GM21515 (cell line): ENCODE measurements around the gene PPWD1.
A peak's percentile ranks its signal among the peaks of the same experiment; 100 is the strongest.
"Not testable (repeated sequence)": the region's sequence is repeated elsewhere in the genome, so short reads cannot be mapped to it uniquely, and the experiment has no call there.

Source experiments
- ATAC-seq: cut with Tn5 transposase; IDR thresholded peaks from one replicate; pipeline ENCODE4 v1.9.1; 2021; ENCODE audit not compliant: unreplicated experiment

The PPWD1 gene

GRCh38 chr5:65562731-65563701 is at the start of gene PPWD1, which contains the start of gene CENPK:
Gene PPWD1, plus strand, starts transcription at chr5:65563296. Its CDS starts 15 bp downstream, at chr5:65563311.
Gene CENPK, minus strand, starts transcription at chr5:65563168. Its CDS starts 8,261 bp downstream, at chr5:65554907.
- ATAC-seq, result peak; percentile 99

- ATAC-seq, result no peak
Measured at GRCh38 chr5:65525726-65526125, 37.4 kb upstream of the PPWD1 start.

GRCh38 chr5:65530904-65531303 is 32.2 kb upstream of the PPWD1 start:
- ATAC-seq, result no peak

- no peak for ATAC-seq
Measured at GRCh38 chr5:65535529-65535987, 27.5 kb upstream of the PPWD1 start.

GRCh38 chr5:65539827-65540226 is 23.3 kb upstream of the PPWD1 start:
- ATAC-seq, result no peak

GRCh38 chr5:65544473-65544872 is 18.6 kb upstream of the PPWD1 start:
- no peak for ATAC-seq

GRCh38 chr5:65546141-65546540 is 17.0 kb upstream of the PPWD1 start:
- no peak for ATAC-seq

- ATAC-seq, result no peak
Measured at GRCh38 chr5:65548281-65548680, 14.8 kb upstream of the PPWD1 start.

- no peak for ATAC-seq
Measured at GRCh38 chr5:65553941-65554340, 9.2 kb upstream of the PPWD1 start.

GRCh38 chr5:65555287-65555686 is 7.8 kb upstream of the PPWD1 start:
- no peak for ATAC-seq

GRCh38 chr5:65556181-65556580 is 6.9 kb upstream of the PPWD1 start:
- ATAC-seq, result no peak

GRCh38 chr5:65556718-65557117 is 6.4 kb upstream of the PPWD1 start:
- ATAC-seq, result no peak

GRCh38 chr5:65563777-65564176 is 681 bp downstream of the PPWD1 start:
- ATAC-seq, result no peak

GRCh38 chr5:65566505-65566904 is 3.4 kb downstream of the PPWD1 start:
- no peak for ATAC-seq

GRCh38 chr5:65570598-65571226 is 7.6 kb downstream of the PPWD1 start:
- no peak for ATAC-seq

- ATAC-seq, result no peak
Measured at GRCh38 chr5:65577141-65577540, 14.0 kb downstream of the PPWD1 start.

- ATAC-seq, result no peak
Measured at GRCh38 chr5:65588694-65589093, 25.6 kb downstream of the PPWD1 start.

- ATAC-seq, result not testable (repeated sequence)
Measured at GRCh38 chr5:65601761-65602160, 38.7 kb downstream of the PPWD1 start.

- ATAC-seq, result no peak
Measured at GRCh38 chr5:65611524-65611923, 48.4 kb downstream of the PPWD1 start.

GRCh38 chr5:65612298-65612907 is 49.3 kb downstream of the PPWD1 start:
- no peak for ATAC-seq

GRCh38 chr5:65620021-65620420 is 56.9 kb downstream of the PPWD1 start:
- no peak for ATAC-seq
